GM20431 (cell line): ENCODE data around the gene CCDC85A.

Source experiments
- in situ Hi-C: fragments of 300-500 bp; cut with MseI, MboI; formaldehyde crosslinking; loops from one replicate; pipeline ENCODE4 v1.15.0; 2020; ENCODE audit warnings: low sequenced_read_pairs; ENCODE audit not compliant: unreplicated experiment

Gene CCDC85A

GRCh38 chr2:56230156-56230555 is 46.4 kb downstream of the CCDC85A start:
- in situ Hi-C loops: no loop called here

- in situ Hi-C loops: no loop called here
Measured at GRCh38 chr2:56231361-56231760, 47.6 kb downstream of the CCDC85A start.

GRCh38 chr2:56232912-56233311 is 49.1 kb downstream of the CCDC85A start:
- in situ Hi-C loops: no loop called here

- in situ Hi-C loops: no loop called here
Measured at GRCh38 chr2:56234241-56234640, 50.5 kb downstream of the CCDC85A start.

- in situ Hi-C loops: no loop called here
Measured at GRCh38 chr2:56239030-56239429, 55.2 kb downstream of the CCDC85A start.

- in situ Hi-C loops: no loop called here
Measured at GRCh38 chr2:56239437-56239836, 55.6 kb downstream of the CCDC85A start.

GRCh38 chr2:56240210-56240609 is 56.4 kb downstream of the CCDC85A start:
- in situ Hi-C loops: no loop called here

GRCh38 chr2:56244506-56244905 is 60.7 kb downstream of the CCDC85A start:
- in situ Hi-C loops: no loop called here

- in situ Hi-C loops: no loop called here
Measured at GRCh38 chr2:56244911-56245530, 61.2 kb downstream of the CCDC85A start.

GRCh38 chr2:56248965-56249742 is 65.4 kb downstream of the CCDC85A start:
- in situ Hi-C loops: no loop called here

- in situ Hi-C loops: no loop called here
Measured at GRCh38 chr2:56250153-56250729, 66.5 kb downstream of the CCDC85A start.

- in situ Hi-C loops: no loop called here
Measured at GRCh38 chr2:56260415-56260814, 76.6 kb downstream of the CCDC85A start.

GRCh38 chr2:56262241-56262640 is 78.5 kb downstream of the CCDC85A start:
- in situ Hi-C loops: no loop called here

- in situ Hi-C loops: no loop called here
Measured at GRCh38 chr2:56263876-56264275, 80.1 kb downstream of the CCDC85A start.

GRCh38 chr2:56266761-56267414 is 83.1 kb downstream of the CCDC85A start:
- in situ Hi-C loops: no loop called here

GRCh38 chr2:56267415-56267788 is 83.6 kb downstream of the CCDC85A start:
- in situ Hi-C loops: no loop called here

GRCh38 chr2:56268856-56269255 is 85.1 kb downstream of the CCDC85A start:
- in situ Hi-C loops: no loop called here

- in situ Hi-C loops: no loop called here
Measured at GRCh38 chr2:56271275-56271674, 87.5 kb downstream of the CCDC85A start.

GRCh38 chr2:56285224-56285623 is 101.4 kb downstream of the CCDC85A start:
- in situ Hi-C loops: no loop called here

- in situ Hi-C loops: no loop called here
Measured at GRCh38 chr2:56286936-56287335, 103.1 kb downstream of the CCDC85A start.

- in situ Hi-C loops: no loop called here
Measured at GRCh38 chr2:56287508-56287907, 103.7 kb downstream of the CCDC85A start.
